ENCODE data around the gene RPL37A.

The RPL37A gene

GRCh38 chr2:216545359-216545758, 46.7 kb downstream of the RPL37A start:
- Histone ChIP-seq H2AFZ (ENCODE audit: low read length) (no peak overlapping the region), H3K4me1 (ENCODE audit: low read length) (no peaks in the 10 kb centered on the region), H3F3A (ENCODE audit: insufficient read depth, low read length) (no peaks in the 10 kb centered on the region), H3K27me3 (replicated peaks; ENCODE audit: insufficient read depth, low read length) (no peaks in the 10 kb centered on the region), H3K4me3 (ENCODE audit: low read length) (no peak overlapping the region), H3K9me2 (replicated peaks; ENCODE audit: insufficient read depth, low read length) (no peaks in the 10 kb centered on the region), H3K9ac (ENCODE audit: low read length) (no peak overlapping the region), H4K20me1 (ENCODE audit: insufficient read depth, low read length) (no peaks in the 10 kb centered on the region), H3K27ac (ENCODE audit: low read length) (no peak overlapping the region), H3K36me3 (replicated peaks; ENCODE audit: insufficient read depth, low read length) (no peaks in the 10 kb centered on the region), H3K4me2 (ENCODE audit: low read depth, low read length) (no peak overlapping the region), H3K79me2 (ENCODE audit: low read length) (no peaks in the 10 kb centered on the region), H3K9me3 (replicated peaks; ENCODE audit: insufficient read depth, low read length) (no peaks in the 10 kb centered on the region)
- TF ChIP-seq EZH2phosphoT487 (IDR thresholded peaks at IDR 0.05; ENCODE audit: low read length) (no peak), EZH2 (optimal IDR thresholded peaks at IDR 0.05; ENCODE audit: low read depth, low read length) (no peak), CTCF (IDR thresholded peaks at IDR 0.05; ENCODE audit: low read length) (no peak)
- no peak for DNase-seq

- no peaks in the 10 kb centered on the region for H3K9me3 ChIP-seq (replicated peaks; ENCODE audit: insufficient read depth, low read length)
- no peaks in the 10 kb centered on the region for H3F3A ChIP-seq (ENCODE audit: insufficient read depth, low read length)
- TF ChIP-seq CTCF (IDR thresholded peaks at IDR 0.05; ENCODE audit: low read length) (no peak), EZH2 (optimal IDR thresholded peaks at IDR 0.05; ENCODE audit: low read depth, low read length) (no peak)
- H3K9ac ChIP-seq (ENCODE audit: low read length): no peak overlapping the region
- no peak overlapping the region for H3K27ac ChIP-seq (ENCODE audit: low read length)
- no peaks in the 10 kb centered on the region for H3K36me3 ChIP-seq (replicated peaks; ENCODE audit: insufficient read depth, low read length)
- no peaks in the 10 kb centered on the region for H3K4me1 ChIP-seq (ENCODE audit: low read length)
- H3K27me3 ChIP-seq (replicated peaks; ENCODE audit: insufficient read depth, low read length): no peaks in the 10 kb centered on the region
- H3K4me3 ChIP-seq (ENCODE audit: low read length): no peak overlapping the region
- no peak for DNase-seq
- no peak overlapping the region for H2AFZ ChIP-seq (ENCODE audit: low read length)
- no peaks in the 10 kb centered on the region for H3K79me2 ChIP-seq (ENCODE audit: low read length)
- H4K20me1 ChIP-seq (ENCODE audit: insufficient read depth, low read length): no peaks in the 10 kb centered on the region
- no peak overlapping the region for H3K4me2 ChIP-seq (ENCODE audit: low read depth, low read length)
- no peaks in the 10 kb centered on the region for H3K9me2 ChIP-seq (replicated peaks; ENCODE audit: insufficient read depth, low read length)
Observed at GRCh38 chr2:216546241-216546640, 47.6 kb downstream of the RPL37A start.

GRCh38 chr2:216546641-216547403, 48.2 kb downstream of the RPL37A start:
- Histone ChIP-seq H3K4me2 (ENCODE audit: low read depth, low read length) (no peak overlapping the region), H3K36me3 (replicated peaks; ENCODE audit: insufficient read depth, low read length) (no peaks in the 10 kb centered on the region), H3F3A (ENCODE audit: insufficient read depth, low read length) (no peaks in the 10 kb centered on the region), H3K79me2 (ENCODE audit: low read length) (no peaks in the 10 kb centered on the region), H3K9me3 (replicated peaks; ENCODE audit: insufficient read depth, low read length) (no peaks in the 10 kb centered on the region), H3K9ac (ENCODE audit: low read length) (no peak overlapping the region), H3K9me2 (replicated peaks; ENCODE audit: insufficient read depth, low read length) (no peaks in the 10 kb centered on the region), H3K4me3 (ENCODE audit: low read length) (no peak overlapping the region), H2AFZ (ENCODE audit: low read length) (no peak overlapping the region), H3K27ac (ENCODE audit: low read length) (no peak overlapping the region), H3K4me1 (ENCODE audit: low read length) (no peaks in the 10 kb centered on the region), H3K27me3 (replicated peaks; ENCODE audit: insufficient read depth, low read length) (no peaks in the 10 kb centered on the region), H4K20me1 (ENCODE audit: insufficient read depth, low read length) (no peaks in the 10 kb centered on the region)
- no peak for TF ChIP-seq EZH2phosphoT487 (IDR thresholded peaks at IDR 0.05; ENCODE audit: low read length)
- no peak for TF ChIP-seq EZH2 (optimal IDR thresholded peaks at IDR 0.05; ENCODE audit: low read depth, low read length)
- TF ChIP-seq CTCF (IDR thresholded peaks at IDR 0.05; ENCODE audit: low read length): no peak
- DNase-seq: no peak

Data from MM.1S (cell line).